ENCODE measurements around the gene PCNX1.

The PCNX1 gene

GRCh38 chr14:70957710-70958109, 50.5 kb downstream of the PCNX1 start:
- no peak for DNase-seq (ENCODE audit: low spot score)

GRCh38 chr14:70962935-70963334, 55.7 kb downstream of the PCNX1 start:
- no peak for DNase-seq (ENCODE audit: low spot score)

GRCh38 chr14:70964492-70964891, 57.2 kb downstream of the PCNX1 start:
- no peak for DNase-seq (ENCODE audit: low spot score)

- no peak for DNase-seq (ENCODE audit: low spot score)
Observed at GRCh38 chr14:70971560-70971959, 64.3 kb downstream of the PCNX1 start.

GRCh38 chr14:70972107-70972976, 65.1 kb downstream of the PCNX1 start:
- peak; percentile 68 for DNase-seq (ENCODE audit: low spot score)

GRCh38 chr14:70976591-70976990, 69.3 kb downstream of the PCNX1 start:
- DNase-seq (ENCODE audit: low spot score), result no peak

GRCh38 chr14:70981000-70981952, 74.0 kb downstream of the PCNX1 start:
- peak; percentile 9 for DNase-seq (ENCODE audit: low spot score)

- DNase-seq (ENCODE audit: low spot score), result no peak
Observed at GRCh38 chr14:70982200-70982599, 74.9 kb downstream of the PCNX1 start.

GRCh38 chr14:70987041-70987440, 79.8 kb downstream of the PCNX1 start:
- DNase-seq (ENCODE audit: low spot score), result no peak

- no peak for DNase-seq (ENCODE audit: low spot score)
Observed at GRCh38 chr14:70988452-70988851, 81.2 kb downstream of the PCNX1 start.

GRCh38 chr14:70993931-70994330, 86.7 kb downstream of the PCNX1 start:
- DNase-seq (ENCODE audit: low spot score), result no peak

- DNase-seq (ENCODE audit: low spot score), result no peak
Observed at GRCh38 chr14:70995211-70995610, 88.0 kb downstream of the PCNX1 start.

GRCh38 chr14:70995671-70996070, 88.4 kb downstream of the PCNX1 start:
- no peak for DNase-seq (ENCODE audit: low spot score)

GRCh38 chr14:70999117-70999516, 91.9 kb downstream of the PCNX1 start:
- no peak for DNase-seq (ENCODE audit: low spot score)

- no peak for DNase-seq (ENCODE audit: low spot score)
Observed at GRCh38 chr14:71000091-71000490, 92.8 kb downstream of the PCNX1 start.

GRCh38 chr14:71001742-71002141, 94.5 kb downstream of the PCNX1 start:
- no peak for DNase-seq (ENCODE audit: low spot score)

- no peak for DNase-seq (ENCODE audit: low spot score)
Observed at GRCh38 chr14:71003156-71003555, 95.9 kb downstream of the PCNX1 start.

GRCh38 chr14:71004481-71004880, 97.2 kb downstream of the PCNX1 start:
- DNase-seq (ENCODE audit: low spot score), result no peak

GRCh38 chr14:71005076-71005475, 97.8 kb downstream of the PCNX1 start:
- no peak for DNase-seq (ENCODE audit: low spot score)

- no peak for DNase-seq (ENCODE audit: low spot score)
Observed at GRCh38 chr14:71006200-71006563, 98.9 kb downstream of the PCNX1 start.

GRCh38 chr14:71011479-71011878, 104.2 kb downstream of the PCNX1 start:
- DNase-seq (ENCODE audit: low spot score), result no peak

- DNase-seq (ENCODE audit: low spot score), result no peak
Observed at GRCh38 chr14:71012888-71013287, 105.6 kb downstream of the PCNX1 start.
